ENCODE measurements around the gene TMBIM6. TPM values are rescaled to one million over a fixed set of nuclear protein-coding genes. Genes with fewer than 3 reads are reported as not detected.

TMBIM6 gene
- total RNA-seq, 2 experiments from 2014 or later = 437 to 443 TPM

DNA sequence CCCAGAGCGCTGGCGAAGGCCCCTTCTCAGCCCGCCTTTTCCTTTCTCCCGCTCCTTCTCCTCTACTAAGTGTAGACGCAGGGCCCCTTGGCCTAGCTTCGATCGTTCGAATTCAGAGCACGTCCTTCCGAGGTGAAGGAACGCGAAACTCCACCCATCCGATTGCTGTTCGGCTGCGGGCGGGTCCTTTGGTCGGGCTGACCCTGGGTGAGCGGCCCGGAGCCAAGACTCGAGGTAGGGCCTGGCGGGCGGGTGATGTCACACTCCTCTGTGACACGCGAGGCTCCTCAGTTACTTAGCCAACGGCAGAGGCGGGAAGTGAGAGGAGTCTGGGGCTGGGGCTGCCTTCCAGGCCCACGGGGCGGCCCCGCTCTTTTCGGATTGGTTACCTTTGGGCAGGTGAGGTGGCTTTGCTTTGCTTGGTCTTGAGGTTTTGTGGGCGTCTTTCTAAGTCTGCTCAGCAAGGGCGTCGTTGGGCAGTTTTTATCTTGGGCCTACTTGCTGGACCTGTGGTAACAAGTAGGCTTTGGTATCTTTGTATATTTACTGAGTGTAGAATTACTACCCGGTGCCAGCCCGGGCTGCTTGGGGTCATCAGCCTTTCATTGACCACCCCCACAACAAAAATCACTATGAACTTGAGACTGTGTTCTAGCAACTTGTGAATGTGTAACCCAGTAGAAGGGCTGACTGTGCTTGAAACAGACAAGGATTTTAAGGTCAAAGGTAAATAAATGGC lies 694 bp downstream of the TMBIM6 start:
- ChIA-PET POLR2A (interaction anchor here (0.7 to 2.3 kb wide), 36 partner anchors 8 to 553 kb away, joined by 3 to 48 read pairs (median 4); partner anchors contain the start of genes BCDIN3D, FMNL3, NCKAP5L and TUBA1A), CTCF (interaction anchor here (0.6 to 8.5 kb wide), 54 partner anchors 8 to 510 kb away, joined by 3 to 104 read pairs (median 5); partner anchors contain the start of genes BCDIN3D, NCKAP5L, PRPF40B and TROAP)
- Mint-ChIP-seq H3K27ac (peak overlapping the region; percentile 95), H3K4me1 (ENCODE audit: low read depth) (peaks cover 38% of the 10 kb centered on the region), H3K36me3 (ENCODE audit: low read depth) (peaks cover 42% of the 10 kb centered on the region), H3K4me3 (peak overlapping the region; percentile 99), H3K27me3 (no peaks in the 10 kb centered on the region), H3K9me3 (no peaks in the 10 kb centered on the region)
- DNase-seq (peak; percentile 96), ATAC-seq (peak; percentile 71)
- intact Hi-C loops (cut with micrococcal nuclease) = loop anchor here (1.0 to 2.0 kb wide), 2 partner anchors 8 to 21 kb away; no protein-coding TSS in a partner anchor
- TF ChIP-seq, protein P1, sequence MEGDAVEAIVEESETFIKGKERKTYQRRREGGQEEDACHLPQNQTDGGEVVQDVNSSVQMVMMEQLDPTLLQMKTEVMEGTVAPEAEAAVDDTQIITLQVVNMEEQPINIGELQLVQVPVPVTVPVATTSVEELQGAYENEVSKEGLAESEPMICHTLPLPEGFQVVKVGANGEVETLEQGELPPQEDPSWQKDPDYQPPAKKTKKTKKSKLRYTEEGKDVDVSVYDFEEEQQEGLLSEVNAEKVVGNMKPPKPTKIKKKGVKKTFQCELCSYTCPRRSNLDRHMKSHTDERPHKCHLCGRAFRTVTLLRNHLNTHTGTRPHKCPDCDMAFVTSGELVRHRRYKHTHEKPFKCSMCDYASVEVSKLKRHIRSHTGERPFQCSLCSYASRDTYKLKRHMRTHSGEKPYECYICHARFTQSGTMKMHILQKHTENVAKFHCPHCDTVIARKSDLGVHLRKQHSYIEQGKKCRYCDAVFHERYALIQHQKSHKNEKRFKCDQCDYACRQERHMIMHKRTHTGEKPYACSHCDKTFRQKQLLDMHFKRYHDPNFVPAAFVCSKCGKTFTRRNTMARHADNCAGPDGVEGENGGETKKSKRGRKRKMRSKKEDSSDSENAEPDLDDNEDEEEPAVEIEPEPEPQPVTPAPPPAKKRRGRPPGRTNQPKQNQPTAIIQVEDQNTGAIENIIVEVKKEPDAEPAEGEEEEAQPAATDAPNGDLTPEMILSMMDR (IDR thresholded peaks at IDR 0.05) = no peak

DNA sequence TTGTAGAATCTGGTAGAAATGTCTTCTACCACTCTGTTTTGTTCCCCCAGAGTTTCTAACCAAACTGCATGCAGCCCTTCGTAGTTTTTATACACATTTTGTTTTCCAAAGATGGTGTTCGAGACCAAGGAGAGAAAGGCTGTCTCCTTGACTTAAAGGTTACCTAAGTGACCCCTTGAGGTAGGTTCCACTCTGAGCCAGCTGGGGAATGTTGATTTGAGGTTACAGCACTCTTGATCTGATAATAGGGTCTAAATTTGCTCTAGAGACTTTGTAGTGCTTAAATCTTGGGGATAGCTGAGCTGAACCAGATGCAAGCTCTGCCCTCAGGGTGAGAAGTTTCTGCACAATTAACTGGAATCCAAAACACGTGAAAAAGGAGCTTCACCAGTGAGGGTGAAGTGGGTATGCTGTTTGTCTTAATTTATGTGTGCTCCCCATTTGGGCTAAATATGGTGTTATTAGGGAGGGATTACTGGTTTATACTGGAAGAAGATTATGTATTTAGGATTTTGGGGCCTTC lies 3.1 kb downstream of the TMBIM6 start:
- H3K27me3 Mint-ChIP-seq = no peaks in the 10 kb centered on the region
- H3K27ac Mint-ChIP-seq = peak overlapping the region; percentile 84

DNA sequence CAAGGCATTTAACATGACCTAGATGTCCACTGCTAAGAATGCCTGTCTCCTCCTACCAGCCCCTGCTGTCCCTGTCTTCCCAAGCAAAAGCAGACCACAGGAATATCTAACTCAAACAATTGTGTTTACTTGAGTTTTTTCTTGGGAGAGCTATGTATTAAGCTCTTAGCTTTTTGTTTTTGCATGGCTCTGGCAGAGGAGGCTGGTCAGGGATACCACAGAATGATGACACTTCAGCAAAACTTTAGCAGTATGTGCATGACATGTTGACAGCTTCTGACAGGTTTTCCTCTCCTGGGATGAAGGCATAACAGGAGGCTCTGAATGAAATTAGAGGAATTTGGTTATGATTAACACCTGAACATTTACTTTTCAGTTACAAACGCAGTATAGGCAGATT lies 6.9 kb downstream of the TMBIM6 start:
- ATAC-seq = no peak
- Mint-ChIP-seq H3K4me3 (peak overlapping the region; percentile 77), H3K4me1 (ENCODE audit: low read depth) (peaks cover 90% of the 10 kb centered on the region), H3K27me3 (no peaks in the 10 kb centered on the region), H3K27ac (peak overlapping the region; percentile 96), H3K9me3 (no peaks in the 10 kb centered on the region), H3K36me3 (ENCODE audit: low read depth) (peaks cover 70% of the 10 kb centered on the region)
- intact Hi-C loops (cut with micrococcal nuclease) = loop anchor here (2.0 kb wide), 1 partner anchor 14 kb away; no protein-coding TSS in a partner anchor
- ChIA-PET POLR2A (interaction anchor here (0.7 to 5.4 kb wide), 6 partner anchors 12 to 381 kb away, joined by 3 to 74 read pairs (median 3); partner anchors contain the start of gene SPATS2), CTCF (interaction anchor here (0.9 to 8.5 kb wide), 5 partner anchors 13 to 219 kb away, joined by 3 to 104 read pairs (median 4); no protein-coding TSS in a partner anchor)
- no peak for DNase-seq
- TF ChIP-seq, protein P1 (IDR thresholded peaks at IDR 0.05) = no peak

More for the DNA sequence above, 3.1 kb downstream of the TMBIM6 start:
- no peak for ATAC-seq
- no peak for DNase-seq
- peaks cover 54% of the 10 kb centered on the region for H3K36me3 Mint-ChIP-seq (ENCODE audit: low read depth)
- peaks cover 61% of the 10 kb centered on the region for H3K4me1 Mint-ChIP-seq (ENCODE audit: low read depth)
- ChIA-PET POLR2A (interaction anchor here (0.8 to 1.4 kb wide), 4 partner anchors 10 to 121 kb away, joined by 3 to 4 read pairs (median 3); partner anchors contain the start of gene PRPF40B), CTCF (interaction anchor here (1.7 to 8.5 kb wide), 3 partner anchors 17 to 95 kb away, joined by 6 to 104 read pairs (median 35); no protein-coding TSS in a partner anchor)
- intact Hi-C loops (cut with micrococcal nuclease) = no loop called here
- peak overlapping the region; percentile 63 for H3K4me3 Mint-ChIP-seq
- TF ChIP-seq, protein P1 (IDR thresholded peaks at IDR 0.05) = no peak
- H3K9me3 Mint-ChIP-seq = no peaks in the 10 kb centered on the region

DNA sequence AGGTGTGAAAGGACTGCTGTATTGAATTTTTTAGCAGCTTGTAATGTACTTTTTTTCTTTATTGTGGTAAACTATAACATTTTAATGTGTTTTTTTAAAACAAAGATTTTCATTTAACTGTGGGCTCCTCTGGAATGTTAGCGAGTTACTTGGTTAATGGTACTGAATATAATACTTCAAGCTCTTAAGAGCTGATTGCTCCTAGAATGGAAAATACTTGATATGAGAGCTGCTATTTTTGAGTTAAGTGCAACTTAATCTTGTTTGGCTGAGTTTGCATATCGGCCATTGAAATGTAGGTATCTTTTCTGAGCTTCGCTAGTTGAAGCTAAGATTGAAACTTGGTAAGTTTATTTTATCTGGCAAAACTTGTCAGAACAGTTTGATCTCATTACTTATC lies 7.4 kb downstream of the TMBIM6 start:
- ChIA-PET POLR2A (interaction anchor here (0.7 to 5.4 kb wide), 10 partner anchors 8 to 382 kb away, joined by 3 to 74 read pairs (median 4); partner anchors contain the start of genes SPATS2 and TMBIM6), CTCF (interaction anchor here (0.7 to 8.5 kb wide), 7 partner anchors 8 to 218 kb away, joined by 3 to 104 read pairs (median 5); partner anchors contain the start of gene TMBIM6)
- intact Hi-C loops (cut with micrococcal nuclease) = loop anchor here (2.0 kb wide), 1 partner anchor 14 kb away; no protein-coding TSS in a partner anchor
- Mint-ChIP-seq H3K27me3 (no peaks in the 10 kb centered on the region), H3K27ac (peak overlapping the region; percentile 96), H3K36me3 (ENCODE audit: low read depth) (peaks cover 70% of the 10 kb centered on the region), H3K4me1 (ENCODE audit: low read depth) (peaks cover 90% of the 10 kb centered on the region), H3K4me3 (peak overlapping the region; percentile 77), H3K9me3 (no peaks in the 10 kb centered on the region)
- DNase-seq = no peak
- ATAC-seq = no peak
- TF ChIP-seq, protein P1 (IDR thresholded peaks at IDR 0.05) = no peak

Measured in activated CD8-positive, alpha-beta T cell treated with anti-CD3 and anti-CD28 coated beads for 36 hours (primary cell).